Keratinocyte (primary cell): ENCODE results near the gene GNG8. TPM values are rescaled to one million over a fixed set of nuclear protein-coding genes. Genes with fewer than 3 reads are reported as not detected.

Experiments
- DNase-seq: peaks from one replicate; pipeline ENCODE4 v3.0.0-alpha.2; 2011; ENCODE audit warnings: low read depth, missing footprints, low spot score
- FAIRE-seq: peaks from 2 replicates; lab custom pipeline; 2011; peaks lifted over from hg19 to GRCh38; lab: Jason Lieb, UNC
- H2AFZ ChIP-seq: 2 replicates; pipeline ENCODE4 v1.6.0; 2012; ENCODE audit warnings: low read length, control low read depth, inconsistent platforms; ENCODE audit not compliant: control insufficient read depth
- H3K27ac ChIP-seq: 2 replicates; pipeline ENCODE4 v1.5.1; 2011; ENCODE audit warnings: low read length; ENCODE audit not compliant: control insufficient read depth, insufficient read depth
- H3K27me3 ChIP-seq: 3 replicates; pipeline ENCODE4 v1.6.0; 2011; ENCODE audit warnings: low read length; ENCODE audit not compliant: control insufficient read depth, insufficient read depth; ENCODE audit errors: extremely low read depth
- H3K36me3 ChIP-seq, 2 experiments: 2 replicates in 1 of 2; 3 replicates in 1 of 2; pipeline ENCODE4 v1.5.1; 2011; ENCODE audit warnings: low read length in 2 of 2, mild to moderate bottlenecking in 1 of 2; ENCODE audit not compliant: control insufficient read depth in 2 of 2, insufficient read depth in 2 of 2; ENCODE audit errors: extremely low read depth in 1 of 2
- H3K4me1 ChIP-seq: 3 replicates; pipeline ENCODE4 v1.5.1; 2011; ENCODE audit warnings: low read length; ENCODE audit not compliant: control insufficient read depth, insufficient read depth; ENCODE audit errors: extremely low read depth
- H3K4me2 ChIP-seq: 3 replicates; pipeline ENCODE4 v1.6.0; 2011; ENCODE audit warnings: low read depth, low read length; ENCODE audit not compliant: control insufficient read depth, insufficient read depth; ENCODE audit errors: extremely low read depth
- H3K4me3 ChIP-seq, 3 experiments: fragments of 200-600 bp in 1 of 3; sonication (generic) in 1 of 3; 2 replicates in 2 of 3; 3 replicates in 1 of 3; pipeline ENCODE4 v1.5.1; 2011 to 2016; ENCODE audit warnings: low read length in 3 of 3, mild to moderate bottlenecking in 3 of 3, control low read depth in 2 of 3, inconsistent platforms in 1 of 3, low read depth in 1 of 3, mixed read lengths in 1 of 3, mixed run types in 1 of 3, moderate library complexity in 1 of 3; ENCODE audit not compliant: control insufficient read depth in 2 of 3, insufficient read depth in 2 of 3; ENCODE audit errors: extremely low read depth in 1 of 3
- H3K79me2 ChIP-seq: 2 replicates; pipeline ENCODE4 v1.6.0; 2012; ENCODE audit warnings: low read length; ENCODE audit not compliant: control insufficient read depth, insufficient read depth
- H3K9ac ChIP-seq: 3 replicates; pipeline ENCODE4 v1.6.0; 2011; ENCODE audit warnings: low read length; ENCODE audit not compliant: control insufficient read depth, insufficient read depth; ENCODE audit errors: extremely low read depth
- H3K9me1 ChIP-seq: 3 replicates; pipeline ENCODE4 v1.6.0; 2011; ENCODE audit warnings: low read length; ENCODE audit not compliant: control insufficient read depth, insufficient read depth; ENCODE audit errors: extremely low read depth
- H3K9me3 ChIP-seq: 2 replicates; pipeline ENCODE4 v1.5.1; 2012; ENCODE audit warnings: low read depth, low read length; ENCODE audit not compliant: control insufficient read depth
- H4K20me1 ChIP-seq: 3 replicates; pipeline ENCODE4 v1.6.0; 2011; ENCODE audit warnings: low read length; ENCODE audit not compliant: control insufficient read depth, insufficient read depth; ENCODE audit errors: extremely low read depth
- CTCF ChIP-seq, 3 experiments: IDR thresholded peaks in 1 of 3; conservative IDR thresholded peaks in 1 of 3; optimal IDR thresholded peaks in 1 of 3; 2 replicates in 2 of 3; 3 replicates in 1 of 3; pipeline versions ENCODE3 to v1.5.1; 2011; ENCODE audit warnings: low read length in 3 of 3, mild to moderate bottlenecking in 3 of 3, moderate library complexity in 2 of 3, control low read depth in 1 of 3, inconsistent platforms in 1 of 3; ENCODE audit not compliant: insufficient read depth in 2 of 3; ENCODE audit errors: extremely low read depth in 1 of 3
- EZH2 ChIP-seq: IDR thresholded peaks from one replicate; pipeline ENCODE4 v1.6.1; 2012; ENCODE audit warnings: inconsistent platforms, mild to moderate bottlenecking, low read length, moderate library complexity
- dilution Hi-C: fragments of 300-500 bp; cut with MboI; formaldehyde crosslinking; loops from one replicate; pipeline ENCODE4 v1.7.0; 2020; ENCODE audit warnings: low sequenced_read_pairs; ENCODE audit not compliant: extremely low pct_ligation_motif_present
- polyA plus RNA-seq, 5 experiments: library from polyadenylated mRNA; depleted of rRNA in 3 of 5; stranded (reverse) in 3 of 5; stranded (forward) in 1 of 5; unstranded in 1 of 5; fragments of >200 nt; gene quantifications; 1 replicate in 1 of 5; 2 replicates in 3 of 5; 3 replicates in 1 of 5; pipeline versions ENCODE4 v1.2.1 to v1.2.3, GENCODE V29; 2011 to 2012; ENCODE audit warnings: missing spikeins in 2 of 5, low read depth in 1 of 5, low replicate concordance in 1 of 5

GNG8 gene
- polyA plus RNA-seq, 1 donor (not counting 4 experiments of a cell fraction or from before 2014, with no cell fraction given): not detected

DNA sequence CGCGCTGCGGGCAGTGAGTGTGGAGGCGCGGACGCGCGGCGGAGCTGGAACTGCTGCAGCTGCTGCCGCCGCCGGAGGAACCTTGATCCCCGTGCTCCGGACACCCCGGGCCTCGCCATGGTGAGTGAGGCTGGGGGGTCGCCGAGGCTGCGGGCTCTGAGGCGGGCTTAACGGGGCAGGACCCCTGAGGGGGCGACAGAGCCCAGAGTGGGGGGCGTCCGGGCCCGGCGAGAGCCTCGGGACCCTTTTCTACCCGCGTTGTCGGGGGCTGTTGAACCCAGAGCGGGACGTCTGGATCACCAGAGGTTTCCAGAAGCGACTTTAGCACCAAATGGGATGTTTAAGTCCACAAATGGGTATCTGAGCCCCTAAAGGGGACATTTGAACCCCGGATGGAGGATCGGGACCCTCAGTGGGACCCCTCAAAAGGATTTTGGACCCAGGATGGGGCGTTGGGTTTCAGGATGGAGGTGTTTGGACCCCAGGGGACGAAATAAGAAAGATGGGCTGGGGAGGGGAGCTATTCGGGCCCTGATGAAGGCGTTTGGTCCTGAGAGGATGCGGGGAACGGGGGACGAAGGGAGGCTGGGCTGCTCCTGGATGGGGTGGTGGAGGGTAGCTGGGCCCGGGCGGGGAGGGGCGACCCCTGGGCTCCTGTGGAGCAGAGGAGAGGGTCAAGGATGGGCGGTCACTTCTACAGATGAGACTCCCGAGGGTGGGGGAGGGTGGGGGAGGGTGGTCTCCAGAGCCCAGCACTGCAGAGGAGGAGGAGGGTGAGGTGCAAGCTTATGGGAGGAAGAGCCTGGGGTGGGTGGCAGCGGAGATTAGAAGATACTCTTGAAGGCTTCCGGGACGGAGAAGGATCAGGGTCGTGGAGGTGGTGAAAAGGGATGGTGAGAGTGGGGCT, 34.4 kb downstream of the GNG8 start, which contains the start of gene CALM3:
CALM3 (plus strand) TSS at position 13 of the 907 bp plus-strand sequence; CDS start at position 118, 105 bp downstream.
- Histone ChIP-seq H3K79me2 (peaks cover 54% of the 10 kb centered on the region), H3K9me1 (no peaks in the 10 kb centered on the region), H3K4me2 (peak within 1 kb of the TSS; percentile 85), H2AFZ (peak within 1 kb of the TSS; percentile 98), H3K27ac (peak within 1 kb of the TSS; percentile 100), H3K4me3 (peak within 1 kb of the TSS; percentile 98 to 100 (median 99)), H3K9ac (peak within 1 kb of the TSS; percentile 100), H3K36me3 (peaks cover 12 to 22% of the 10 kb centered on the region in 2 experiments), H3K9me3 (no peaks in the 10 kb centered on the region), H3K27me3 (no peaks in the 10 kb centered on the region), H4K20me1 (peaks cover 15% of the 10 kb centered on the region), H3K4me1 (peaks cover 24% of the 10 kb centered on the region)
- dilution Hi-C loops: no loop called here
- FAIRE-seq: no peak
- no peak for DNase-seq
- TF ChIP-seq EZH2 (no peak), CTCF (optimal IDR thresholded peaks at IDR 0.05 in 1 of 3, IDR thresholded peaks at IDR 0.05 in 1 of 3, conservative IDR thresholded peaks at IDR 0.05 in 1 of 3; ENCODE audit: extremely low read depth in 1 of 3, insufficient read depth in 2 of 3, low read length in 3 of 3) (no peak)

DNA sequence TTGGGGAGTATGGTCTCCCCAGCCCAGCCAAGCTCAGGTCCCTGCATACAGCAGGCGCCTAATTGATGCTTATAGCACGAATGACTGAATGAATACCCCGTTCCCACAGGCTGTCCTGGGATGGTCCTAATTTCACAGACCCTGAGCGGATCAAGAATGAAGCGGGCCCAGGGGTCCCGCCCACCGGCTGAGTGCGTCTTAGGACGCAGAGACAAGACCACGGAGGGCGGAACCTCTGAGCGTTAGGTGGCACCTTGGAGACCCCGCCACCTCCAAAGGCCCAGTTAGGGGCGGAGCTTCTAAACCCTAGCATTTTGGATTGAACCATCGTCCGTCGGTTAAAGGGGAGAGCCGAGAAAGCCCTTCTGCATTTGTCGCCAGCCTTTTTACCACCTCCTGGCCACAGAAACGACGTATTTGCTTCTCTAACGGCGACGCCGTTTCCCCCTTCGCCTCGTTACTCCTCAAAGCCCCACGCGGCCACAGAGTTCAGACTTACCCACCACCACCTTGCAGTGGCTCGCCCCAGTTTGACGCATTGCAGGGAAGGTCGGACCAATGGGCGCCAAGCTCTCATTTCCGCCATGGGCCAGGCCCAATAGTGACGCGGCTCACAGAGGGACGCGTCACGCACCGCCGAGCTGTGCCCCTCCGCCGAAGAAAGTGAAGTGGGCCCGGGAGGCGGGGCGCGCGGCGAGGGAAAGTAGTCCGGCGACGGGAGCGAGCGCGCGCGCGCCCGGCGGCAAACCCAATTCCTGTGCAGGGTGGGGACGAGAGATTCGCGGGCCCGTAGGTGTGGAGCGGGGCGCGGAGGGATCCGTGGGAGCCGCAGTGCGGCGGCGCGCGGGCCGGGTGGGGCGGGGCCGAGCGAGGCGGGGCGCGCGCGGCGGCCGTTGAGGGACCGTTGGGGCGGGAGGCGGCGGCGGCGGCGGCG, 35.4 kb downstream of the GNG8 start:
- peak; percentile 74 for FAIRE-seq
- Histone ChIP-seq H3K9me1 (no peaks in the 10 kb centered on the region), H3K9ac (peak overlapping the region; percentile 100), H2AFZ (peak overlapping the region; percentile 98), H3K4me2 (peak overlapping the region; percentile 85), H3K4me3 (peak overlapping the region; percentile 81 to 99 (median 98)), H3K36me3 (peaks cover 4 to 14% of the 10 kb centered on the region in 2 experiments), H3K9me3 (no peaks in the 10 kb centered on the region), H3K79me2 (peaks cover 45% of the 10 kb centered on the region), H3K27me3 (no peaks in the 10 kb centered on the region), H3K4me1 (peaks cover 16% of the 10 kb centered on the region), H3K27ac (peak overlapping the region; percentile 100), H4K20me1 (peaks cover 8% of the 10 kb centered on the region)
- DNase-seq: peak; percentile 73
- TF ChIP-seq EZH2 (no peak), CTCF (optimal IDR thresholded peaks at IDR 0.05 in 1 of 3, IDR thresholded peaks at IDR 0.05 in 1 of 3, conservative IDR thresholded peaks at IDR 0.05 in 1 of 3; ENCODE audit: extremely low read depth in 1 of 3, insufficient read depth in 2 of 3, low read length in 3 of 3) (no peak)
- dilution Hi-C loops: no loop called here
